ENCODE data around the gene MAGI1. TPM values are rescaled to one million over a fixed set of nuclear protein-coding genes. Genes with fewer than 3 reads are reported as not detected.

Gene MAGI1
- total RNA-seq, 1 donor, result 13.0 TPM

DNA sequence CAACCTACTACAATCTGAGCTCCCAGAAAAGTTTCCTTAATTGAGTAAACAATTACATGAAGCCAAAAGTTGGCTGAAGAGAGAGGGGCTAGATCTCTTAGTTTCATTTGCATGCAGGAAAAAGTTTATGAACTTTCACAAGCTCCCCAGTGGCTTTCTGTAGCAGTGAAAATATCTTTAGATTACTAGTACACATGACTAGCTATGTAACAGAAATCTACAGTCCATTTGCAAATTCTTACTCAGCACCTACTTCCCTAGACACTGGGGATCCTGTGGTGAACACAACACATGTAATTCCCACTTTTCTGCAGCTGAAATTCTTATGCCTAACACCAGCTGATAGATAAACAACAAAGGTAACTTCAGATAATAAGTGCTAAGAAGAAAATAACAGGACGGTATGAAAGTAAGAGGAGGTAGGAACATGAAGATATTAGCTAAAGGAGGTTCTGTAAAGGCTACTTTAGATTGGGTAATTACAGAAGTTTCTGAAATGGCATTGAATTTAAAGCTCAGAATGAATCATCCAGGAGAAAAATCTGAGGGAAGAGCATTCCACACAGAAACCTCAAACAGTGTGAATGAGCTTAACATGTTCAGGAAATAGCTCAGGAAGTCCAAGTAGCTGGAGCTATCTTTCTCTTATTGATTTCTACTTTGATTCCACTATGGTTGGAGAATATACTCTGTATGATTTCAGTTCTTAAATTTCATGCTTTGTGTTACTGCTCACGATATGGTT is 204.8 kb downstream of the MAGI1 start:
- TF ChIP-seq, protein P1, sequence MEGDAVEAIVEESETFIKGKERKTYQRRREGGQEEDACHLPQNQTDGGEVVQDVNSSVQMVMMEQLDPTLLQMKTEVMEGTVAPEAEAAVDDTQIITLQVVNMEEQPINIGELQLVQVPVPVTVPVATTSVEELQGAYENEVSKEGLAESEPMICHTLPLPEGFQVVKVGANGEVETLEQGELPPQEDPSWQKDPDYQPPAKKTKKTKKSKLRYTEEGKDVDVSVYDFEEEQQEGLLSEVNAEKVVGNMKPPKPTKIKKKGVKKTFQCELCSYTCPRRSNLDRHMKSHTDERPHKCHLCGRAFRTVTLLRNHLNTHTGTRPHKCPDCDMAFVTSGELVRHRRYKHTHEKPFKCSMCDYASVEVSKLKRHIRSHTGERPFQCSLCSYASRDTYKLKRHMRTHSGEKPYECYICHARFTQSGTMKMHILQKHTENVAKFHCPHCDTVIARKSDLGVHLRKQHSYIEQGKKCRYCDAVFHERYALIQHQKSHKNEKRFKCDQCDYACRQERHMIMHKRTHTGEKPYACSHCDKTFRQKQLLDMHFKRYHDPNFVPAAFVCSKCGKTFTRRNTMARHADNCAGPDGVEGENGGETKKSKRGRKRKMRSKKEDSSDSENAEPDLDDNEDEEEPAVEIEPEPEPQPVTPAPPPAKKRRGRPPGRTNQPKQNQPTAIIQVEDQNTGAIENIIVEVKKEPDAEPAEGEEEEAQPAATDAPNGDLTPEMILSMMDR (IDR thresholded peaks at IDR 0.05; ENCODE audit: insufficient read depth, low read length), result no peak
- no peak overlapping the region for H3K4me3 ChIP-seq (ENCODE audit: low read depth, low read length)
- DNase-seq (ENCODE audit: low read depth), result peak; percentile 65

GRCh38 chr3:65831733-65832425 is 206.8 kb downstream of the MAGI1 start:
- TF ChIP-seq, protein P1 (IDR thresholded peaks at IDR 0.05; ENCODE audit: insufficient read depth, low read length), result no peak
- peak; percentile 58 for DNase-seq (ENCODE audit: low read depth)
- no peak overlapping the region for H3K4me3 ChIP-seq (ENCODE audit: low read depth, low read length)

DNA sequence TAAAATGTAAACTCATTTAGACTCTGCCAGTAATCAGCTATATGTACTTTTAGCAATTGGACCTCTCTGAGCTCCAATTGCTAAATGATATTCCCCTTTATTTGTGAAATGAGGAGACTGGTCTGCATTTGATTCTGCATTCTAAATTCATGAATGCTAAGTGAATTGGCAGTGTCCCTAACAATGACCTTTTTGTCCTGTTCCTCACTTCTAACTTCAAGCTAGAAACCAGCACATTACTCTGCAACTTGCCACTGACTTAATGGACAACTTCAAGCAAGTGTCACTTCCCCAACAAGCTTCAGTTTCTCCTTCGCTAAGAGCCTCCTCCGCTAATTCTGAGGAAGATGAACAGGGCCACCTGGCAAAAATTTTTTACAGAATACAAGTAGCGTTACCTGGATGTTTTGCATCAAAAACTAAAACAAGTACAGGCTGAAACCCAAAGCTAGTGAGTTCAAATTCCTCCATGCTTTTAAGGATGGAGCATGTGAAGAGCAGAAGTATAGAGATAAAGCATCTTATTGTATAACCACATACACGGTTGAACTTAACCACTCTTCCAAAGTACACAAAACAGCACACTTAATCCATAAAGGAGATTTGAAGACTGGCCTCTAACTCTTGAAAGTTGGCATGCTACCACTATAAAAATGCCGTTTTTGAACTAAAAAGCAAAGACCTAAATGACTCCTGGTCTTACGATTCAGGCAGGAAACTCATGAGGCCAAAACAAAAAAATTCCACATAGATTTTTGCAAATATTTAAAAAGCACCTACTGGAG is 207.6 kb downstream of the MAGI1 start:
- DNase-seq (ENCODE audit: low read depth), result no peak
- H3K4me3 ChIP-seq (ENCODE audit: low read depth, low read length), result no peak overlapping the region
- TF ChIP-seq, protein P1 (IDR thresholded peaks at IDR 0.05; ENCODE audit: insufficient read depth, low read length), result no peak

GRCh38 chr3:65829228-65829627 is 209.5 kb downstream of the MAGI1 start:
- no peak for DNase-seq (ENCODE audit: low read depth)
- TF ChIP-seq, protein P1 (IDR thresholded peaks at IDR 0.05; ENCODE audit: insufficient read depth, low read length), result no peak

DNA sequence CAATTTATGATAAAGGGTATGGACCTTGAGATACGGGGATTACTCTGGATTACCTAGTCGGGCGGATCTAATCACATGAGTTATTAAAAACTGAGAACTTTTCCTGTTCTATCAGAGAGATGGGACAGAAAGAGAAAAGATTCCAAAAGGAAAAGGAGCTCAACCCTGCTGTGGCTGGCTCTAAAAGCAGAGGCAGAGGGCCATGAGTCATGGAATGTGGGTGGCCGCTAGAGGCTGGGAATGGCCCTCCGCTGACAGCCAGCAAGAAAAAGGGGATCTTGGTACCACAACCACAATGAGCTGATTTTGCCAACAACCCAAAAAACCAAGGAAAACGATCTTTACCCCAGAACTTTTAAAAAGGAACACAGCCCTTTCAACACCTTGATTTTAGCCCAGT is 210.0 kb downstream of the MAGI1 start:
- no peak for DNase-seq (ENCODE audit: low read depth)
- TF ChIP-seq, protein P1 (IDR thresholded peaks at IDR 0.05; ENCODE audit: insufficient read depth, low read length), result no peak
- H3K4me3 ChIP-seq (ENCODE audit: low read depth, low read length), result no peak overlapping the region

More at GRCh38 chr3:65829228-65829627, 209.5 kb downstream of the MAGI1 start:
- no peak overlapping the region for H3K4me3 ChIP-seq (ENCODE audit: low read depth, low read length)

DNA sequence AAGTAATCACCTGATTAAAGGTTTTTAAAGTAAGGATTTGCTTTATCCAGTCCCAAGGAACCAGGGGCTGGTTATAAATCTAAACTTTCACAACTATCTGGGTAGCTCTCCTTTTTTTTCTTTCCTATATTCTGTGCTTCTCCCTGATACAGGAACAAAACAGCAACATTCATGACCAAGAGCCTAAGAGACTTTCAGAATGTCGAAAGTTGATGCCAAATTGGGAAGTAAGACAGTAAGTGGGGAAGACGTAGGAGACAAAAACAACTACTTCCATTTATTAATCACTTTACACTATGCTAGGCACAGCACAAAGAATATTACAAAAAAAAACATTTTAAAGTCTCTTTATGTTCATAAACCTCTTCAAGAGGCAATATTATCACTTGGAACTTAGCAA is 211.6 kb downstream of the MAGI1 start:
- TF ChIP-seq, protein P1 (IDR thresholded peaks at IDR 0.05; ENCODE audit: insufficient read depth, low read length), result no peak
- DNase-seq (ENCODE audit: low read depth), result no peak
- no peak overlapping the region for H3K4me3 ChIP-seq (ENCODE audit: low read depth, low read length)
